GM21390 (cell line): ENCODE data around the gene PI4K2B.
A peak's percentile ranks its signal among the peaks of the same experiment; 100 is the strongest.
"Not testable (repeated sequence)": the region's sequence is repeated elsewhere in the genome, so short reads cannot be mapped to it uniquely, and the experiment has no call there.

ENCODE experiments used
- ATAC-seq: cut with Tn5 transposase; IDR thresholded peaks from one replicate; pipeline ENCODE4 v1.9.1; 2021; ENCODE audit not compliant: unreplicated experiment

Gene PI4K2B

GRCh38 chr4:25233737-25234389 lies at the start of gene PI4K2B:
Gene PI4K2B (plus strand): TSS chr4:25234033. CDS start chr4:25234164, 131 bp downstream.
- ATAC-seq = peak; percentile 66

GRCh38 chr4:25184056-25184455 lies 49.8 kb upstream of the PI4K2B start:
- no peak for ATAC-seq

GRCh38 chr4:25190407-25190806 lies 43.4 kb upstream of the PI4K2B start:
- no peak for ATAC-seq

- ATAC-seq = no peak
Measured at GRCh38 chr4:25198713-25199112, 35.1 kb upstream of the PI4K2B start.

- ATAC-seq = no peak
Measured at GRCh38 chr4:25207997-25208396, 25.8 kb upstream of the PI4K2B start.

GRCh38 chr4:25209702-25210101 lies 24.1 kb upstream of the PI4K2B start:
- ATAC-seq = no peak

- ATAC-seq = no peak
Measured at GRCh38 chr4:25211721-25212120, 22.1 kb upstream of the PI4K2B start.

- no peak for ATAC-seq
Measured at GRCh38 chr4:25212822-25213221, 21.0 kb upstream of the PI4K2B start.

- no peak for ATAC-seq
Measured at GRCh38 chr4:25213347-25213979, 20.4 kb upstream of the PI4K2B start.

GRCh38 chr4:25214750-25215149 lies 19.1 kb upstream of the PI4K2B start:
- ATAC-seq = not testable (repeated sequence)

GRCh38 chr4:25215511-25215910 lies 18.3 kb upstream of the PI4K2B start:
- no peak for ATAC-seq

- ATAC-seq = no peak
Measured at GRCh38 chr4:25221377-25221776, 12.5 kb upstream of the PI4K2B start.

- no peak for ATAC-seq
Measured at GRCh38 chr4:25223802-25224375, 9.9 kb upstream of the PI4K2B start.

GRCh38 chr4:25229804-25230203 lies 4.0 kb upstream of the PI4K2B start:
- ATAC-seq = no peak

GRCh38 chr4:25233194-25233593 lies 639 bp upstream of the PI4K2B start:
- ATAC-seq = no peak

GRCh38 chr4:25234390-25235370 lies 847 bp downstream of the PI4K2B start:
- peak; percentile 54 for ATAC-seq

GRCh38 chr4:25235401-25235800 lies 1.6 kb downstream of the PI4K2B start:
- ATAC-seq = no peak

GRCh38 chr4:25236030-25236429 lies 2.2 kb downstream of the PI4K2B start:
- ATAC-seq = not testable (repeated sequence)

- ATAC-seq = no peak
Measured at GRCh38 chr4:25236971-25237370, 3.1 kb downstream of the PI4K2B start.

- ATAC-seq = no peak
Measured at GRCh38 chr4:25238052-25238451, 4.2 kb downstream of the PI4K2B start.

GRCh38 chr4:25239528-25239927 lies 5.7 kb downstream of the PI4K2B start:
- ATAC-seq = not testable (repeated sequence)
